Inflammatory macrophage treated with lipopolysaccharide for 1 hour (primary cell): Measurements from ENCODE around the gene CCNYL1.
A peak's percentile ranks its signal among the peaks of the same experiment; 100 is the strongest.
"Not testable (repeated sequence)": the region's sequence is repeated elsewhere in the genome, so short reads cannot be mapped to it uniquely, and the experiment has no call there.

Experiments
- DNase-seq, 2 donors: peaks; one replicate each; pipeline ENCODE4 v3.0.0-alpha.2; 2020 to 2022

The CCNYL1 gene

GRCh38 chr2:207710814-207711740 is at the start of gene CCNYL1:
CCNYL1 (plus strand) TSS chr2:207711640; CDS start chr2:207711897, 257 bp downstream.
- DNase-seq = peak; percentile 96 to 99

- DNase-seq = peak; percentile 91 to 98
Observed at GRCh38 chr2:207662203-207662602, 49.2 kb upstream of the CCNYL1 start.

GRCh38 chr2:207663870-207664545 is 47.4 kb upstream of the CCNYL1 start:
- peak in 1 of 2 donors; percentile 13 for DNase-seq

GRCh38 chr2:207670887-207671286 is 40.6 kb upstream of the CCNYL1 start:
- no peak for DNase-seq

GRCh38 chr2:207673431-207673830 is 38.0 kb upstream of the CCNYL1 start:
- no peak for DNase-seq

- no peak for DNase-seq
Observed at GRCh38 chr2:207674266-207674774, 37.1 kb upstream of the CCNYL1 start.

- DNase-seq = no peak
Observed at GRCh38 chr2:207674826-207675225, 36.6 kb upstream of the CCNYL1 start.

- no peak for DNase-seq
Observed at GRCh38 chr2:207676827-207677354, 34.5 kb upstream of the CCNYL1 start.

- DNase-seq = no peak
Observed at GRCh38 chr2:207681431-207681830, 30.0 kb upstream of the CCNYL1 start.

GRCh38 chr2:207682557-207682956 is 28.9 kb upstream of the CCNYL1 start:
- DNase-seq = no peak

GRCh38 chr2:207683438-207683837 is 28.0 kb upstream of the CCNYL1 start:
- no peak for DNase-seq

- no peak for DNase-seq
Observed at GRCh38 chr2:207683879-207684627, 27.4 kb upstream of the CCNYL1 start.

GRCh38 chr2:207686812-207687211 is 24.6 kb upstream of the CCNYL1 start:
- no peak for DNase-seq

GRCh38 chr2:207688597-207688996 is 22.8 kb upstream of the CCNYL1 start:
- no peak for DNase-seq

GRCh38 chr2:207690845-207691461 is 20.5 kb upstream of the CCNYL1 start:
- not testable (repeated sequence) for DNase-seq

- DNase-seq = peak; percentile 60 to 67
Observed at GRCh38 chr2:207692206-207693065, 19.0 kb upstream of the CCNYL1 start.

GRCh38 chr2:207693641-207694249 is 17.7 kb upstream of the CCNYL1 start:
- DNase-seq = no peak

GRCh38 chr2:207694811-207695281 is 16.6 kb upstream of the CCNYL1 start:
- no peak for DNase-seq

GRCh38 chr2:207695293-207695692 is 16.1 kb upstream of the CCNYL1 start:
- no peak for DNase-seq

GRCh38 chr2:207696911-207697310 is 14.5 kb upstream of the CCNYL1 start:
- DNase-seq = not testable (repeated sequence)

- DNase-seq = no peak
Observed at GRCh38 chr2:207697411-207697810, 14.0 kb upstream of the CCNYL1 start.
